ENCODE data around the gene RASSF7. TPM values are rescaled to one million over a fixed set of nuclear protein-coding genes. Genes with fewer than 3 reads are reported as not detected.

Gene RASSF7
- total and polyA plus RNA-seq, 2 of the 8 experiments (the other 6 are each of a cell fraction or from before 2014, with no cell fraction given), result 22.3 to 43.9 TPM

- TF ChIP-seq CHD7 (IDR thresholded peaks at IDR 0.05; ENCODE audit: insufficient replicate concordance, low read length), result no peak
- TF ChIP-seq ATF2 (IDR thresholded peaks at IDR 0.05; ENCODE audit: low read length), result no peak
- TF ChIP-seq GTF2F1 (IDR thresholded peaks at IDR 0.05; ENCODE audit: borderline replicate concordance, low read depth, low read length), result no peak
Observed at GRCh38 chr11:578276-579035, 17.7 kb downstream of the RASSF7 start (continued).
